ENCODE data around the gene CLEC11A. TPM values are rescaled to one million over a fixed set of nuclear protein-coding genes. Genes with fewer than 3 reads are reported as not detected.

CLEC11A gene
- total and polyA plus RNA-seq, 9 of the 15 experiments (the other 6 are each of a cell fraction or from before 2014, with no cell fraction given) = 0.39 to 43.9 (median 3.4) TPM

- TF ChIP-seq PRDM10 (IDR thresholded peaks at IDR 0.05; ENCODE audit: partially characterized antibody) (peak; percentile 37), ETS1 (conservative IDR thresholded peaks at IDR 0.05; ENCODE audit: control insufficient read depth, low read depth, low read length) (no peak), EP300 (IDR thresholded peaks at IDR 0.05; ENCODE audit: low read length) (peak; percentile 94), ZNF316 (IDR thresholded peaks at IDR 0.05) (no peak), PURB (CRISPR knock-in tag; IDR thresholded peaks at IDR 0.05; ENCODE audit: low read depth) (no peak), DMBX1 (CRISPR knock-in tag; IDR thresholded peaks at IDR 0.05; ENCODE audit: borderline replicate concordance) (0 out of 2 replicates have a peak, but pooled peaks have one; percentile 13), CTCFL (IDR thresholded peaks at IDR 0.05; ENCODE audit: borderline replicate concordance, insufficient read depth, low read depth, low read length, poor library complexity, severe bottlenecking) (no peak), CREB1 (IDR thresholded peaks at IDR 0.05) (no peak), CREB1 (CRISPR knock-in tag; IDR thresholded peaks at IDR 0.05) (no peak), ZNF212 (CRISPR knock-in tag; IDR thresholded peaks at IDR 0.05) (0 out of 2 replicates have a peak, but pooled peaks have one; percentile 21), GTF2F1 (IDR thresholded peaks at IDR 0.05; ENCODE audit: low read depth, low read length) (no peak), RBBP5 (IDR thresholded peaks at IDR 0.05; ENCODE audit: borderline replicate concordance, insufficient read depth, low read length, poor library complexity, severe bottlenecking) (peak; percentile 36), PTBP1 (IDR thresholded peaks at IDR 0.05; ENCODE audit: low read depth, low read length) (no peak), MCM3 (IDR thresholded peaks at IDR 0.05) (no peak), ZNF695 (CRISPR knock-in tag; IDR thresholded peaks at IDR 0.05) (no peak), MED1 (CRISPR knock-in tag; IDR thresholded peaks at IDR 0.05; ENCODE audit: borderline replicate concordance) (no peak), KAT8 (IDR thresholded peaks at IDR 0.05; ENCODE audit: low read depth) (peak; percentile 80), IRF1 (CRISPR knock-in tag; IDR thresholded peaks at IDR 0.05; ENCODE audit: borderline replicate concordance) (no peak), POU5F1 (IDR thresholded peaks at IDR 0.05; ENCODE audit: borderline replicate concordance, low read depth, low read length, partially characterized antibody) (no peak), ZNF586 (CRISPR knock-in tag; conservative IDR thresholded peaks at IDR 0.05) (no peak), ZNF431 (CRISPR knock-in tag; IDR thresholded peaks at IDR 0.05) (no peak)
Observed at GRCh38 chr19:50741179-50741933, 18.2 kb downstream of the CLEC11A start (continued).
